H9 (cell line): ENCODE measurements around the gene MOB3B. TPM values are rescaled to one million over a fixed set of nuclear protein-coding genes. Genes with fewer than 3 reads are reported as not detected.

Experiments used
- DNase-seq: peaks from one replicate; pipeline ENCODE4 v3.0.0-alpha.2; 2017
- H2AFZ ChIP-seq: one replicate; pipeline ENCODE4 v1.6.1; 2013; ENCODE audit warnings: mild to moderate bottlenecking, low read length, control low read depth, moderate library complexity
- H2AK5ac ChIP-seq: 2 replicates; pipeline ENCODE4 v1.6.1; 2013; ENCODE audit warnings: low read length, control low read depth, mixed read lengths; ENCODE audit not compliant: insufficient read length
- H2BK120ac ChIP-seq: one replicate; pipeline ENCODE4 v1.6.1; 2013; ENCODE audit warnings: low read depth, mild to moderate bottlenecking, low read length, control low read depth, inconsistent platforms; ENCODE audit not compliant: poor library complexity, severe bottlenecking
- H2BK12ac ChIP-seq: 2 replicates; pipeline ENCODE4 v1.6.1; 2013; ENCODE audit warnings: low read length, control low read depth, mixed read lengths, low read depth; ENCODE audit not compliant: insufficient read length
- H2BK15ac ChIP-seq: 2 replicates; pipeline ENCODE4 v1.6.1; 2013; ENCODE audit warnings: low read depth, low read length, control low read depth
- H2BK20ac ChIP-seq: one replicate; pipeline ENCODE4 v1.6.1; 2013; ENCODE audit warnings: low read depth, mild to moderate bottlenecking, low read length, control low read depth, inconsistent platforms; ENCODE audit not compliant: poor library complexity, severe bottlenecking
- H2BK5ac ChIP-seq: 2 replicates; pipeline ENCODE4 v1.6.1; 2013; ENCODE audit warnings: low read length, control low read depth, mixed read lengths; ENCODE audit not compliant: insufficient read length
- H3K14ac ChIP-seq: 2 replicates; pipeline ENCODE4 v1.6.1; 2013; ENCODE audit warnings: low read length, control low read depth; ENCODE audit not compliant: insufficient read depth
- H3K18ac ChIP-seq: 2 replicates; pipeline ENCODE4 v1.6.1; 2013; ENCODE audit warnings: low read depth, mild to moderate bottlenecking, mixed read lengths, low read length, control low read depth; ENCODE audit not compliant: insufficient read length
- H3K23ac ChIP-seq: 2 replicates; pipeline ENCODE4 v1.6.1; 2013; ENCODE audit warnings: low read length, control low read depth, mixed read lengths, low read depth; ENCODE audit not compliant: insufficient read length
- H3K23me2 ChIP-seq: 2 replicates; pipeline ENCODE4 v1.6.1; 2013; ENCODE audit warnings: low read depth, mild to moderate bottlenecking, mixed read lengths, low read length, control low read depth; ENCODE audit not compliant: insufficient read length, poor library complexity, severe bottlenecking
- H3K27ac ChIP-seq: 2 replicates; pipeline ENCODE4 v1.5.1; 2013; ENCODE audit warnings: low read length, control low read depth, mixed read lengths, low read depth; ENCODE audit not compliant: insufficient read length
- H3K27me3 ChIP-seq: 2 replicates; pipeline ENCODE4 v1.6.1; 2013; ENCODE audit warnings: low read length, control low read depth, inconsistent platforms; ENCODE audit not compliant: insufficient read depth
- H3K4ac ChIP-seq: 2 replicates; pipeline ENCODE4 v1.6.1; 2013; ENCODE audit warnings: low read depth, mild to moderate bottlenecking, control low read depth, inconsistent platforms, low read length, moderate library complexity
- H3K4me1 ChIP-seq: 2 replicates; pipeline ENCODE4 v1.6.1; 2013; ENCODE audit warnings: low read length, control low read depth, inconsistent platforms; ENCODE audit not compliant: insufficient read depth
- H3K4me2 ChIP-seq: 2 replicates; pipeline ENCODE4 v1.6.1; 2013; ENCODE audit warnings: low read length, control low read depth, mixed read lengths; ENCODE audit not compliant: insufficient read length, insufficient read depth
- H3K56ac ChIP-seq: 2 replicates; pipeline ENCODE4 v1.6.1; 2013; ENCODE audit warnings: low read depth, mild to moderate bottlenecking, mixed read lengths, low read length, control low read depth; ENCODE audit not compliant: insufficient read length
- H3K79me1 ChIP-seq: 2 replicates; pipeline ENCODE4 v1.6.1; 2013; ENCODE audit warnings: low read depth, mild to moderate bottlenecking, moderate library complexity, low read length, control low read depth, inconsistent platforms; ENCODE audit not compliant: insufficient read depth, poor library complexity, severe bottlenecking
- H3K79me2 ChIP-seq: 2 replicates; pipeline ENCODE4 v1.6.1; 2013; ENCODE audit warnings: low read length, control low read depth, inconsistent platforms; ENCODE audit not compliant: insufficient read depth
- H3K9ac ChIP-seq: 2 replicates; pipeline ENCODE4 v1.6.1; 2013; ENCODE audit warnings: low read length, control low read depth, mixed read lengths; ENCODE audit not compliant: insufficient read length; ENCODE audit errors: extremely low read depth
- H3K9me3 ChIP-seq: one replicate; pipeline ENCODE4 v1.6.1; 2013; ENCODE audit warnings: low read depth, low read length, inconsistent platforms; ENCODE audit not compliant: control insufficient read depth
- H3T11ph ChIP-seq: one replicate; pipeline ENCODE4 v1.6.1; 2013; ENCODE audit warnings: mild to moderate bottlenecking, low read length, control low read depth, inconsistent platforms
- H4K20me1 ChIP-seq: one replicate; pipeline ENCODE4 v1.6.1; 2013; ENCODE audit not compliant: control insufficient read depth, insufficient read length, insufficient read depth
- H4K5ac ChIP-seq: 2 replicates; pipeline ENCODE4 v1.6.1; 2013; ENCODE audit warnings: low read depth, mild to moderate bottlenecking, mixed read lengths, low read length, control low read depth; ENCODE audit not compliant: insufficient read length
- H4K8ac ChIP-seq: replicated peaks from 2 replicates; pipeline ENCODE4 v1.6.1; 2013; ENCODE audit warnings: low read length, control low read depth, mixed read lengths, low read depth; ENCODE audit not compliant: insufficient read length
- H4K91ac ChIP-seq: 2 replicates; pipeline ENCODE4 v1.6.1; 2013; ENCODE audit warnings: low read depth, mild to moderate bottlenecking, moderate library complexity, mixed read lengths, low read length, control low read depth; ENCODE audit not compliant: insufficient read length
- H3K27ac Mint-ChIP-seq, 3 experiments: 2 replicates in 2 of 3; 3 replicates in 1 of 3; pipeline ENCODE4 v1.8.0; 2020 to 2021; ENCODE audit warnings: mixed read lengths in 3 of 3, mild to moderate bottlenecking in 1 of 3, moderate library complexity in 1 of 3
- H3K27me3 Mint-ChIP-seq: 2 replicates; pipeline ENCODE4 v1.8.0; 2021; ENCODE audit warnings: low read depth, mild to moderate bottlenecking, moderate library complexity, mixed read lengths
- H3K36me3 Mint-ChIP-seq, 3 experiments: 2 replicates in 2 of 3; 3 replicates in 1 of 3; pipeline ENCODE4 v1.8.0; 2020 to 2021; ENCODE audit warnings: low read depth in 3 of 3, mixed read lengths in 3 of 3; ENCODE audit not compliant: insufficient read depth in 1 of 3
- H3K4me1 Mint-ChIP-seq, 2 experiments: 2 replicates each; pipeline ENCODE4 v1.8.0; 2020; ENCODE audit warnings: mixed read lengths in 2 of 2
- H3K4me3 Mint-ChIP-seq, 2 experiments: 2 replicates in 1 of 2; 3 replicates in 1 of 2; pipeline ENCODE4 v1.8.0; 2020 to 2021; ENCODE audit warnings: mild to moderate bottlenecking in 2 of 2, mixed read lengths in 2 of 2, moderate library complexity in 1 of 2
- H3K9me3 Mint-ChIP-seq, 2 experiments: 2 replicates in 1 of 2; 3 replicates in 1 of 2; pipeline ENCODE4 v1.8.0; 2020; ENCODE audit warnings: mild to moderate bottlenecking in 2 of 2, mixed read lengths in 2 of 2, moderate library complexity in 1 of 2
- WGBS: extraction: QIAGEN DNeasy Blood & Tissue Kit; methylation state at CpG from one replicate; pipeline ENCODE4 v1.1.7; 2013; ENCODE audit warnings: missing lambda C conversion rate, low lambda C conversion rate, mixed read lengths; ENCODE audit not compliant: insufficient read length; ENCODE audit errors: extremely low coverage; 5-methylcytosine and 5-hydroxymethylcytosine counted together
- total RNA-seq: library from RNA; stranded (reverse); gene quantifications from 2 replicates; pipeline ENCODE4 v1.2.1, GENCODE V29; 2021
- TF ChIP-seq, protein P1 (sequence below): fragments of 200-600 bp; sonication (generic); conservative IDR thresholded peaks from 3 replicates; pipeline ENCODE4 v1.8.0; 2021; ENCODE audit warnings: antibody characterized with exemption, mild to moderate bottlenecking

The MOB3B gene
- total RNA-seq, 1 experiment from 2014 or later, result 9.8 TPM

GRCh38 chr9:27373851-27374250, 155.8 kb downstream of the MOB3B start:
- no peak overlapping the region for H3K23ac ChIP-seq
- no peak overlapping the region for H3K4me2 ChIP-seq
- Mint-ChIP-seq H3K27ac (no peak overlapping the region), H3K9me3 (no peaks in the 10 kb centered on the region; a peak in 1 of 5 replicates), H3K27me3 (no peaks in the 10 kb centered on the region), H3K4me1 (peaks cover 54 to 63% of the 10 kb centered on the region in 2 experiments), H3K36me3 (peaks cover 0 to 6% (median 0%) of the 10 kb centered on the region in 3 experiments; a peak in 3 of 7 replicates), H3K4me3 (no peak overlapping the region)
- H3K4me1 ChIP-seq, result peaks cover 13% of the 10 kb centered on the region
- H3K23me2 ChIP-seq, result no peaks in the 10 kb centered on the region
- no peak overlapping the region for H2AK5ac ChIP-seq
- H3K56ac ChIP-seq, result no peak overlapping the region
- H3K79me2 ChIP-seq, result peaks cover 2% of the 10 kb centered on the region; the same call in 1 of the 2 replicates
- TF ChIP-seq, protein P1, sequence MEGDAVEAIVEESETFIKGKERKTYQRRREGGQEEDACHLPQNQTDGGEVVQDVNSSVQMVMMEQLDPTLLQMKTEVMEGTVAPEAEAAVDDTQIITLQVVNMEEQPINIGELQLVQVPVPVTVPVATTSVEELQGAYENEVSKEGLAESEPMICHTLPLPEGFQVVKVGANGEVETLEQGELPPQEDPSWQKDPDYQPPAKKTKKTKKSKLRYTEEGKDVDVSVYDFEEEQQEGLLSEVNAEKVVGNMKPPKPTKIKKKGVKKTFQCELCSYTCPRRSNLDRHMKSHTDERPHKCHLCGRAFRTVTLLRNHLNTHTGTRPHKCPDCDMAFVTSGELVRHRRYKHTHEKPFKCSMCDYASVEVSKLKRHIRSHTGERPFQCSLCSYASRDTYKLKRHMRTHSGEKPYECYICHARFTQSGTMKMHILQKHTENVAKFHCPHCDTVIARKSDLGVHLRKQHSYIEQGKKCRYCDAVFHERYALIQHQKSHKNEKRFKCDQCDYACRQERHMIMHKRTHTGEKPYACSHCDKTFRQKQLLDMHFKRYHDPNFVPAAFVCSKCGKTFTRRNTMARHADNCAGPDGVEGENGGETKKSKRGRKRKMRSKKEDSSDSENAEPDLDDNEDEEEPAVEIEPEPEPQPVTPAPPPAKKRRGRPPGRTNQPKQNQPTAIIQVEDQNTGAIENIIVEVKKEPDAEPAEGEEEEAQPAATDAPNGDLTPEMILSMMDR, result no peak
- no CpG with 5 or more reads among the region's 4 CpGs for WGBS
- H3K27ac ChIP-seq, result no peak overlapping the region
- H3K79me1 ChIP-seq, result no peaks in the 10 kb centered on the region
- no peaks in the 10 kb centered on the region for H4K20me1 ChIP-seq
- H3K9me3 ChIP-seq, result no peaks in the 10 kb centered on the region
- no peak overlapping the region for H2BK20ac ChIP-seq
- 0 out of 2 replicates have a peak, but pooled peaks cover 2% of the 10 kb centered on the region for H3K27me3 ChIP-seq
- DNase-seq, result no peak
- H3K9ac ChIP-seq, result no peak overlapping the region
- H4K91ac ChIP-seq, result no peak overlapping the region
- H3K14ac ChIP-seq, result no peak overlapping the region
- no peak overlapping the region for H4K5ac ChIP-seq
- no peak overlapping the region for H3T11ph ChIP-seq
- H3K4ac ChIP-seq, result no peak overlapping the region
- H2BK12ac ChIP-seq, result no peak overlapping the region
- no peak overlapping the region for H2BK15ac ChIP-seq
- no peak overlapping the region for H2AFZ ChIP-seq
- no peak overlapping the region for H2BK5ac ChIP-seq
- no peak overlapping the region for H4K8ac ChIP-seq
- H2BK120ac ChIP-seq, result no peak overlapping the region
- H3K18ac ChIP-seq, result no peak overlapping the region
